ENCODE measurements around the gene GARNL3.
A peak's percentile ranks its signal among the peaks of the same experiment; 100 is the strongest.

GARNL3 gene

DNA sequence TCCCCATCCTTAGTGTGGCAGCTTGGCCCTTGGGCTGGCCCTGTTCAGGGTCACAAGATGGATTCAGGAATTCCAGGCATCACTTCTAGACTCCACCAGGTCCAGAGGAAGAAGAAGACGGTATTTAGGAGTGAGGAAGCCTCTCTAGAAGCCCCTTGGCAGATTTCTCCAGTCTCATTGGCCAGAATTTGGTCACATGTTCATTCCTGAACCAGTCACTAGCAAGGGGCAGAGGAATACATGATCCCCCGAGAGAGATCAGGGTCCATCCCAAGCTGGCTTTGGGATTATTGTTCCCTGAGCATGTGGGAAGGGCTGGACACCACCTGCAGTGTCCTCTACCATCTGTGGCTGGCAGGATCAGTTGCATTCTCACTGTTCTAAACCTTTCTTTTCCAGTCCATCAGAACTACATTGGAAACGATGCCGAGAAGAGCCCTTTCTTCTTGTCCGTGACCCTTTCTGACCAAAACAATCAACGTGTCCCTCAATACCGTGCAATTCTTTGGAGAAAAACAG is 48.5 kb downstream of the GARNL3 start:
- DNase-seq (ENCODE audit: low read depth) = no peak

GRCh38 chr9:127314911-127315310 is 50.3 kb downstream of the GARNL3 start:
- no peak for DNase-seq (ENCODE audit: low read depth)

DNA sequence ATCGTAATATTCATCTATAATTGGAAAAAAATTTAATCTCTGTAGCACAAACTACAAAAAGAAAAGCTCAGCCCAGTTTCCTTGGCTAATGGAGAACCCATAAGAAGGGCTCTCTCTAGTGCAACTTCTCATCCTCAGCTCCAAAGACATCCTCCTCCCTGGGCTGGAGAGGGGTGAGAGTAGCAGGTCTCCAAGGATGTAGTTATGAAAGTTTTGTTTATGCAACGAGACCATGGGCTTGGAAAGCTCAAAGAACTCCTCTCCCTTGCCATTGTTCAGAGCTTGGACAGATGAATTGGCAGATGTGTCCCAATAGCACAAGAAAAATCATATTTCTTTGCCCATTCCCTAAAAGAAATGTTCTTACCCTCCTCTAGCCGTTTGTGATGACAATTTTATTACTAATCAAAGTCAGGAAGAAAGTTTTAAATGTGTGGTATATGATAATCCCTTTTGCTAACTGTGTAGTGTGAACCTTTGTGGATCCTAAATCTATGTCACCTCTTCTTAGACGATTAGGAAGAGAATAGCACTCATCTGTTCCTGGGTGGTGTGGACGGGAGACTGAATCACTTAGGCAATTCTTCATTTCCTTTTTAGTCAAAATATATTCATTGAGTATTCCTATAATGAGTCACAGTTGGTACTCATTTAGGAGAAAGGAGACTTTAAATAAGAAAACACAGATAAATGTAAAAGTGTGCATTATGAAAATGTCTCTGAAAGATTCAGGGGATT is 52.2 kb downstream of the GARNL3 start:
- no peak for DNase-seq (ENCODE audit: low read depth)

DNA sequence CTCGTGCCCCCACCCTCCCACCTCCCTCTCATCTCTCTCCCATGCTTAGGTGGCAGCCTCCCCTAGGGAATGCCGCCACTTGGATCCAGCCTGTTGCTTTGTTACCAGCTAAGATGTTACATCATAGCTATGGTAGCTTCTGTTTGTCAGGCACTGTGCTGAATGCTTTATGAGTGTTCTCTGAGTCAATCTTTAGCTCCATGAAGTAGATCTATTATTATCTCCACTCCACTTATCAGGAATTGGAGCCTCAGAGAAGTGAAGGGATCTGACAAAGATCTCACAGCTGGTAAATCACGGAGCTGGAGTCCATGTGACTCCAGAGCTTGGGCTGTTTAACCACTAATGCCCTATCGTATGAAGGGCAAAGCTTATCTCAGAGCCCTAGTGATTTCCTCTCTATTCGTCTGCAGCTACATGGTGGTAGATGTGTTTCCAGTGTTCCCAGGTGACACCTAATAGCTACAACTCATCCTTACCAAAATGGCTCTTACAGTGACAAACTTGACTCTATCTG is 54.1 kb downstream of the GARNL3 start:
- DNase-seq (ENCODE audit: low read depth) = no peak

DNA sequence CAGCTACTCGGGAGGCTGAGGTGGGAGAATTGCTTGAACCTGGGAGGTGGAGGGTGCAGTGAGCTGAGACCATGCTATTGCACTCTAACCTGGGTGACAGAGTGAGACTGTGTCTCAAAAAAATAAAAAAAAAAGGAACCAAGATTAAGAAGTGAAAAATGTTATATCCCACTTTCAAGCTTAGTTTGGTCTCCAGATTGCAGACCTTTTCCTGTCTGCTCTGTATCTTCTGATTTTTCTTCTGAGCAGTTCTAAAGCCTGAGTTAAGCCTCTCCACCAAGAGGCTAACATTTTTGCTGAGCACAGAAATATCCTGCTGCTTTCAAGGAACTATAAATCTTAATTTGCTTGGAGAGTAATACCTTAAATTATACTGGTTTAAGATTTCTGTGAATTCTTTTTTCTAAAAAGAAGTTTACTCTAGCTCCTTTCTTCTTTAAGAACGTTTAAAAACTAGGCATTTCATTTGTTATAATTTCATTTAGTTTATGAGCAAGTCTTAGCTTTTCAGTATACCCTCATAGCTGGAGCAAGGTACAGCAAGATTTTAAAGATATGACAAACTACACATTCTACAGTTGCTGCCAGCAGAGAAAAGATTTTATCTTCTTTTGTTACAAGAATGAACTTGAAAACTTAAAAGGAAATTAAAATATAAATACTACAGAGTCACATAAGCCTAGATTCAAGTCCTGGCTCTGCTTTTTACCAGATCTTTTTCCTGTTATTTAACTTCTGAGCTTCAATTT is 55.0 kb downstream of the GARNL3 start:
- no peak for DNase-seq (ENCODE audit: low read depth)

DNA sequence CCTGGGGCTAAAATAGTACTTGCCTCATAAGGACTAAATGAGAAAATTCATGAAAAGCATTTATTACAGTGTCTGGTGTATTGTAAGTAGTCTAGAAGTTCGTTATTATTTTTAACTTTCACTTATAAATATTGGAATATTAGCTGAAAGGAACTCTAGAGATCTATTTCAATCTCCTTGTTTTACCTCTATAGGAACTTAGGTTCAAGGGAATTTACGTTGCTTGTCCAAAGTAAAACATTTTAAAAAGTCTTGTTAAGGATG is 55.5 kb downstream of the GARNL3 start:
- no peak for DNase-seq (ENCODE audit: low read depth)

- no peak for DNase-seq (ENCODE audit: low read depth)
Observed at GRCh38 chr9:127323393-127323792, 58.8 kb downstream of the GARNL3 start.

GRCh38 chr9:127330501-127330900 is 65.9 kb downstream of the GARNL3 start:
- DNase-seq (ENCODE audit: low read depth) = no peak

- DNase-seq (ENCODE audit: low read depth) = no peak
Observed at GRCh38 chr9:127333221-127334064, 68.9 kb downstream of the GARNL3 start.

GRCh38 chr9:127334725-127335124 is 70.2 kb downstream of the GARNL3 start:
- no peak for DNase-seq (ENCODE audit: low read depth)

DNA sequence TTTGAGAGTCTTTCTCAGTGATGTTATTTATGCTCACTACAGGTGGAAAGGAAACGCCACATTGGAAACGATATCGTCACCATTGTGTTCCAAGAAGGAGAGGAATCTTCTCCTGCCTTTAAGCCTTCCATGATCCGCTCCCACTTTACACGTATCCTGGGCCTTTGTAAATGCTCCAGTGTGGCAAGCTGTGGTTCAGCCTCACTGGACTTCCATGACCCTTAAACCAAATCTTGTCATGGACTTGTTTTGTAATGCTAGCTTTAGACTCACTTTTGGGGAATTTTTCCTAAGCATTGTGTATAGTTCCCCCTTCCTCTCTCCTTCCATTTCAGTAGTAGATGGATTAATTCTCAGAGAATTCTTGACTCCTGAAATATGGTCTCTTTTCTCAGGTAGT is 71.5 kb downstream of the GARNL3 start:
- no peak for DNase-seq (ENCODE audit: low read depth)

GRCh38 chr9:127336506-127337352 is 72.2 kb downstream of the GARNL3 start:
- peak; percentile 96 for DNase-seq (ENCODE audit: low read depth)

- DNase-seq (ENCODE audit: low read depth) = no peak
Observed at GRCh38 chr9:127340721-127341120, 76.1 kb downstream of the GARNL3 start.

GRCh38 chr9:127341152-127341551 is 76.6 kb downstream of the GARNL3 start:
- no peak for DNase-seq (ENCODE audit: low read depth)

- DNase-seq (ENCODE audit: low read depth) = peak; percentile 5
Observed at GRCh38 chr9:127344368-127345000, 79.9 kb downstream of the GARNL3 start.

DNA sequence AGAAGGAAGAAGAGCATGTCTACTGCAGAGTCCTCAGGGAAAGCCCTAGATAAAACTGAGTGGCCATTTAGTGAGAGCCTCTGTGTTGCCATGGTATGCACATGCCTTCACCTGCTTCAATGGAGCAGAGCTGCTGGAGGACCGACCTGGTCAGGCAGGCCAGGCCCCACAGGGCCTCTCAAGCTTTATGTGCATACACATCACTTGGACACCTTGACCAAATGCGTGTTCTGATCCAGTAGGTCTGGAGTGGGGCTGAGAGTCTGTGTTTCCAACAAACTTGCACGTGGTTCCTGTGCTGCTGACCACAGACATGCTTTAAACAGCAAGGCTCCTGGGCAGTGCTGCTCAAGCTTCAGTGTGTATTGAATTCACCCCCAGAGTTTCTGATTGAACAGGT is 81.0 kb downstream of the GARNL3 start:
- no peak for DNase-seq (ENCODE audit: low read depth)

DNA sequence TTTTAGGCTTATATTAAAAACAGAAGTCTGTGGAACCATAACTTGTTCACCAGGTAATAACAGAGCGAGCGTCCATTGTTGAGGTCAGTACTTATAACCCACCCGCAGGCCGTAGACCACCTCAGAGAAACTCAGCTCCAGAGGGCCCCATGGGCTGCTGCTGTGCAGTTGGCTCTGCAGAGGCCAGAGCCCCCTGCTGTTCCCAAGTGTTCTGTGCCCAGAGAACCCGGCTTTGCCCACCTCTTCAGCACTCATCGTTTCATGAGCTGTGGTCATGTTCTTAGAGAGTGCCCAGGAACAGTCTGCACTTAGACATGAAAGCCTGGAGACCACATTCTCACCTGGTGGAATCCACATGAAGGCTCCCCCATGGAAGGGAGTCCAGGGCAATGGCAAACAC is 82.0 kb downstream of the GARNL3 start:
- no peak for DNase-seq (ENCODE audit: low read depth)

GRCh38 chr9:127347831-127348776 is 83.5 kb downstream of the GARNL3 start:
- peak; percentile 9 for DNase-seq (ENCODE audit: low read depth)

DNA sequence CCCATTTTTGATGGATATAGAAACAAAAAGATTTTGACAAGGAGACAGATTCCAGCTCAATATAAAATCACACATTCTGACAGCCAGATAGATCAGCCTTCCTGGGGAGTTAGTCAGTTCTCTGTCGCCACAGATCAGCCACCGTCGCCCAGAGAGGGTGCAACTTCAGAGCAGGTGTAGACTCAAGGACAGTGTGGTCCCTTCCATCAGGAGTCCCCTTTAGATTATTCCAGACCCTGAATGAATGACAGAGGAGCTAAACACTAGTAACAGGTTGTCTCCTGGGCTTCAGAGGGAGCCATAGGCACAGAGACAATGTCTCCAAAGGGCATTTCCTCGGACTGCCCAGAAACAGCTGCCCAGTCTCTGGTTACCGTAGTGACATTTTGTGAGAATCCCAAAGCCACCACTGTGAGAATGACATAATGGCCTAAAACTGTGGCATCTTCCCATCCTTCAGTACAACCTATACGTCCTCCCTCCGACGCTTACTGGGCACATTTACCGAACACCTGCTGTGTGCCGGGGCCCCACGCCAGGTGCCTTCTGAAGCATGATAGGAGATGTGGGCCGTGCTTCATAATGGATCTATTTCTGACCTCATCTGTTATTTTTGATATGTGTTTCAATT is 85.0 kb downstream of the GARNL3 start:
- no peak for DNase-seq (ENCODE audit: low read depth)

Data from HS-5 (cell line).